WERI-Rb-1 (cell line): ENCODE data around the gene KRTAP27-1.
A peak's percentile ranks its signal among the peaks of the same experiment; 100 is the strongest.

ENCODE experiments used
- DNase-seq: peaks from one replicate; pipeline ENCODE4 v3.0.0-alpha.2; 2020
- H3K27ac ChIP-seq: fragments of 250-450 bp; sonication (Bioruptor Pico); 2 replicates; pipeline ENCODE4 v1.5.1; 2020; ENCODE audit warnings: mild to moderate bottlenecking, moderate library complexity
- H3K27me3 ChIP-seq: fragments of 250-450 bp; sonication (Bioruptor Pico); 2 replicates; pipeline ENCODE4 v1.5.1; 2021; ENCODE audit warnings: mild to moderate bottlenecking, low read depth, moderate library complexity; ENCODE audit not compliant: insufficient read depth, severe bottlenecking
- H3K36me3 ChIP-seq: fragments of 250-450 bp; sonication (Bioruptor Pico); 2 replicates; pipeline ENCODE4 v1.5.1; 2020; ENCODE audit warnings: mild to moderate bottlenecking, moderate library complexity
- H3K4me3 ChIP-seq: 2 replicates; pipeline ENCODE4 v1.5.1; 2011; ENCODE audit warnings: low read depth, mild to moderate bottlenecking, control low read depth, low read length
- H3K9me3 ChIP-seq: fragments of 250-450 bp; sonication (Bioruptor Pico); 2 replicates; pipeline ENCODE4 v1.5.1; 2021; ENCODE audit warnings: mild to moderate bottlenecking, moderate library complexity; ENCODE audit not compliant: severe bottlenecking
- TF ChIP-seq, protein P1 (sequence below): IDR thresholded peaks from 2 replicates; pipeline ENCODE4 v1.5.1; 2011; ENCODE audit warnings: low read depth, mild to moderate bottlenecking, control low read depth, inconsistent platforms, low read length

The KRTAP27-1 gene

DNA sequence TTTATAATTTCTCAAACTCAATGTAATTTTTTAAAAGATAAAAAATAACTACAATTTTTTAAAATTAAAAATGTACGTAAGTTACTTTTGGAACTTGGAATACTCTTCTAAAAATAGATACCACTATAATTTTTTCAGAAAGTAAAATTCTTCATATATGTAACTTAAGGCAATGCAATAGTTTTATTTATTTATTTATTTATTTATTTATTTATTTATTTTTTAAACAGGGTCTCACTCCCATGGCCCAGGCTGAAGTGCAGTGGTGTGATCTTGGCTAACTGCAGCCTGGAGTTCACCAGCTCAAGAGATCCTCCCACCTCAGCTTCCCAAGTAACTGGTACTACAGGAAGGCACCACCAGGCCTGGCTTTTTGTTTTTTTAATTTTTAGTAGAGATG lies 14.0 kb upstream of the KRTAP27-1 start:
- no peak for DNase-seq
- H3K27me3 ChIP-seq, result peaks cover 86% of the 10 kb centered on the region

DNA sequence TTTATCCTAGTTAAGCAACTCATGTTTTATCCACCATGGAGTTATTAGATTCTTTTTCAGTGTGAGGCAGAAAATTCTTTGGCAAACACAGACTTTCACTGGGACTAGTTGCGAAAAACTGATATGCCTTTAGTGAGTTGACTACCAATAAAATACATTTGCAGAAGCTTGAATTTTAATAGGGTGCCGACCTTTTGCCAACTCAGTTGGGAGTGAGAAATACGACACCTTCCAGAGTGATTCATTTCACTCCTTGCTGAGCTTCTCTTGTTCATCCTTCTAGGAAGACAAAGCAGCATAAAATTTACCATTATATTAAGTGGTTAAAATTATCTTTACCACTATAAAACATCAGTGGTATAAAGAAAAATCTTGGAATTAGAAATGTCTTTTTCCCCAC lies 12.1 kb upstream of the KRTAP27-1 start:
- no peaks in the 10 kb centered on the region for H3K9me3 ChIP-seq
- H3K36me3 ChIP-seq, result no peaks in the 10 kb centered on the region
- no peak overlapping the region for H3K4me3 ChIP-seq
- TF ChIP-seq, protein P1, sequence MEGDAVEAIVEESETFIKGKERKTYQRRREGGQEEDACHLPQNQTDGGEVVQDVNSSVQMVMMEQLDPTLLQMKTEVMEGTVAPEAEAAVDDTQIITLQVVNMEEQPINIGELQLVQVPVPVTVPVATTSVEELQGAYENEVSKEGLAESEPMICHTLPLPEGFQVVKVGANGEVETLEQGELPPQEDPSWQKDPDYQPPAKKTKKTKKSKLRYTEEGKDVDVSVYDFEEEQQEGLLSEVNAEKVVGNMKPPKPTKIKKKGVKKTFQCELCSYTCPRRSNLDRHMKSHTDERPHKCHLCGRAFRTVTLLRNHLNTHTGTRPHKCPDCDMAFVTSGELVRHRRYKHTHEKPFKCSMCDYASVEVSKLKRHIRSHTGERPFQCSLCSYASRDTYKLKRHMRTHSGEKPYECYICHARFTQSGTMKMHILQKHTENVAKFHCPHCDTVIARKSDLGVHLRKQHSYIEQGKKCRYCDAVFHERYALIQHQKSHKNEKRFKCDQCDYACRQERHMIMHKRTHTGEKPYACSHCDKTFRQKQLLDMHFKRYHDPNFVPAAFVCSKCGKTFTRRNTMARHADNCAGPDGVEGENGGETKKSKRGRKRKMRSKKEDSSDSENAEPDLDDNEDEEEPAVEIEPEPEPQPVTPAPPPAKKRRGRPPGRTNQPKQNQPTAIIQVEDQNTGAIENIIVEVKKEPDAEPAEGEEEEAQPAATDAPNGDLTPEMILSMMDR, result no peak
- no peak overlapping the region for H3K27ac ChIP-seq
- DNase-seq, result no peak
- H3K27me3 ChIP-seq, result peaks cover 88% of the 10 kb centered on the region

More for the DNA sequence above, 14.0 kb upstream of the KRTAP27-1 start:
- no peaks in the 10 kb centered on the region for H3K9me3 ChIP-seq
- TF ChIP-seq, protein P1, result no peak
- H3K36me3 ChIP-seq, result no peaks in the 10 kb centered on the region
- no peak overlapping the region for H3K27ac ChIP-seq
- no peak overlapping the region for H3K4me3 ChIP-seq

DNA sequence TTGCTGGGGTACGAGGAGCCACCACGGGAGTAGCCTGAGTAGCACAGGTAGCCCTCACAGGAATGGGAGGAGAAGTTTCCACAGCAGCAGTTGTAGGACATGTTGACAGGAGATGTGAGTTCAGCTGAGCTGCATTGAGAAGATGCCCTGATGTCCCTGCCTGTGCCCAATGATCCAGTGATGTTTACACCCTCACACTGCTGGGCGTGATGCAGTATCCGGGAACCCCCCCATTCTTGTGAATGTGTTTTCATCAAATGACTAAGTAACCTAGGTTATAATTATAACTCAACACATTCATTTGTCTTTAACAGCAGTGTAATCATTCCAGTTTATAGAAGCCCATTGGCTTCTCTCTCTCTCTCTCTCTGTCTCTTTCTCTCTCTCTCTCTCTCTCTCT lies 11.0 kb upstream of the KRTAP27-1 start, which contains the start of gene KRTAP23-1:
Gene KRTAP23-1, minus strand, starts transcription at position 101 of the 400 bp plus-strand sequence. Its CDS starts 0 bp downstream, at position 101.
- H3K4me3 ChIP-seq, result no peak within 1 kb of the TSS
- DNase-seq, result no peak
- peaks cover 91% of the 10 kb centered on the region for H3K27me3 ChIP-seq
- TF ChIP-seq, protein P1, result no peak
- H3K27ac ChIP-seq, result no peak within 1 kb of the TSS
- no peaks in the 10 kb centered on the region for H3K36me3 ChIP-seq
- H3K9me3 ChIP-seq, result no peaks in the 10 kb centered on the region

DNA sequence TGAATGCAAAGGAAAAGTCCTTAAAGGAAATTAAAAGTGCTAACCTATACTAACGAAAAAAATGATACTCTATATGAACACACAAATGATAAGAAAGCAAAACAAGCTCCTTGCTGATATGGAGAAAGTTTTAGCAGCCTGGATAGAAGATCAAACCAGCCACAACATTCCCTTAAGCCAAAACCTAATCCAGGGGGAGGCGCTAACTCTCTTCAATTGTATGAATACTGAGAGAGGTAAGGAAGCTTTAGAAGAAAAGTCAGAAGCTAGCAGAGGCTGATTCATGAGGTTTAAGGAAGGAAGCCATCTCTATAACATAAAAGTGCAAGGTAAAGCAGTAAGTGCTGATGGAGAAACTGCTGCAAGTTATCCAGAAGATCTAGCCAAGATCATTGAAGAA lies 7.5 kb upstream of the KRTAP27-1 start:
- Histone ChIP-seq H3K4me3 (no peak overlapping the region), H3K27me3 (peaks cover 85% of the 10 kb centered on the region), H3K27ac (no peak overlapping the region), H3K9me3 (no peaks in the 10 kb centered on the region), H3K36me3 (no peaks in the 10 kb centered on the region)
- TF ChIP-seq, protein P1, result no peak
- DNase-seq, result no peak

DNA sequence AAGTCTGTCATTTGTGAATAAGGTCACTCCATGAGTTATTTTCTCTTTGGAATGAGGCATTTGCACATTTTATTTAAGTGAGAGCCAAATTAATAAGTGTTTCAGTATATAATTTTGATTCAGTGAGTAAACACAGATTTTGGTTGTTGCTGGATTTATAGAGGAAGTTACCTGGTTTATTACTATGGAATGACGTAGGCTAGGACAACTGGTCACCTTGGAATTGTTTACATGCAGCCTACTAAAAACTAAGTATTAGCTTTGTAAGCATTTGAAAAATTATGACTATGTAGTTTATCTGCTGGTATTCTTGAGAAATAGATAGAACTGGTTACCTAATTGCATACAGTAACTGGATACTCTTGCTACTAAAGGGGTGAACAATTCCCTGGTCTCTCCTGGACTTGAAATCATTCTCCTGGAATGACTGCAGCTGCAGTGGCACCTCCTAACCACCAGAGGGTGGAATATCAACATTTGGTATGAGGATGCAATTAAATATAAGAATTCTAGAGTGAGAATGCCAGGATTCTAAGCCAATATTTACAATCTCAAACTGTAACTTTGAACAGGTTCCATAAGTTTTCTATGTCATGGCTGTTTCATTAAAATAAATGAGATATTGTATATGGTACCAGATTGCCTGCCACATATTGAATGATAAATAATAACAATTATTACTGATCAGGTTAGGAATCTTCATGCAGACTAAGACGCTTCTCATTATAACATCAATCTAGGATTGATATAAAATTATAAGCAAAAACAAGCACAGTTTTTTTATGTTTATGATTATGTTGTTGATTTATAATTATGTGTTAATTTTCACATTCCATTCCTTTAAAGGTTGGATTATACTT lies 3.5 kb upstream of the KRTAP27-1 start:
- Histone ChIP-seq H3K4me3 (no peak overlapping the region), H3K9me3 (no peaks in the 10 kb centered on the region), H3K36me3 (no peaks in the 10 kb centered on the region), H3K27me3 (peaks cover 81% of the 10 kb centered on the region), H3K27ac (no peak overlapping the region)
- DNase-seq, result peak; percentile 53
- TF ChIP-seq, protein P1, result peak; percentile 65
